Caco-2 (cell line): ENCODE data around the gene GP5. TPM values are rescaled to one million over a fixed set of nuclear protein-coding genes. Genes with fewer than 3 reads are reported as not detected.

Experiments used
- BruUV-seq: library from RNA; stranded (reverse); fragments of 400-500 nt; replicated peaks from 2 replicates; lab custom pipeline; 2021; lab: Mats Ljungman, UMichigan
- CTCF ChIA-PET: fragments of 300-600 bp; sonication (Branson Sonifier 250); formaldehyde crosslinking; loops from one replicate; lab custom pipeline; 2022; ENCODE audit warnings: antibody characterized with exemption; lab: Charles Lee
- POLR2A ChIA-PET: fragments of 300-600 bp; sonication (Branson Sonifier 250); formaldehyde crosslinking; loops from one replicate; lab custom pipeline; 2022; ENCODE audit warnings: antibody characterized with exemption; lab: Charles Lee
- DNase-seq, 2 experiments: peaks; one replicate each; pipeline versions ENCODE4 v3.0.0 to v3.0.0-alpha.2; 2020 to 2022
- H3K27me3 ChIP-seq: replicated peaks from 2 replicates; pipeline ENCODE4 v1.6.0; 2011; ENCODE audit warnings: low read length; ENCODE audit not compliant: control insufficient read depth, insufficient read depth
- H3K36me3 ChIP-seq: 2 replicates; pipeline ENCODE4 v1.5.1; 2011; ENCODE audit warnings: low read length; ENCODE audit not compliant: control insufficient read depth, insufficient read depth
- H3K4me1 ChIP-seq: fragments of 250-450 bp; sonication (Bioruptor Pico); 2 replicates; pipeline ENCODE4 v1.5.1; 2020; ENCODE audit warnings: mild to moderate bottlenecking
- H3K4me3 ChIP-seq: 2 replicates; pipeline ENCODE4 v1.5.1; 2011; ENCODE audit warnings: low read depth, mild to moderate bottlenecking, control low read depth, low read length
- H3K9me3 ChIP-seq: fragments of 250-450 bp; sonication (Bioruptor Pico); 2 replicates; pipeline ENCODE4 v1.5.1; 2020; ENCODE audit warnings: mild to moderate bottlenecking, moderate library complexity
- H3K27ac Mint-ChIP-seq: one replicate; pipeline ENCODE4 v1.8.0; 2022; ENCODE audit warnings: mixed read lengths; ENCODE audit not compliant: unreplicated experiment
- H3K27me3 Mint-ChIP-seq: one replicate; pipeline ENCODE4 v1.8.0; 2022; ENCODE audit warnings: mixed read lengths; ENCODE audit not compliant: insufficient read depth, unreplicated experiment
- H3K36me3 Mint-ChIP-seq: one replicate; pipeline ENCODE4 v1.8.0; 2022; ENCODE audit warnings: mild to moderate bottlenecking, mixed read lengths; ENCODE audit not compliant: insufficient read depth, unreplicated experiment
- H3K4me1 Mint-ChIP-seq: one replicate; pipeline ENCODE4 v1.8.0; 2022; ENCODE audit warnings: low read depth, mixed read lengths; ENCODE audit not compliant: unreplicated experiment
- H3K4me3 Mint-ChIP-seq: one replicate; pipeline ENCODE4 v1.8.0; 2022; ENCODE audit warnings: mild to moderate bottlenecking, moderate library complexity, mixed read lengths; ENCODE audit not compliant: unreplicated experiment
- H3K9me3 Mint-ChIP-seq: one replicate; pipeline ENCODE4 v1.8.0; 2022; ENCODE audit warnings: mixed read lengths; ENCODE audit not compliant: unreplicated experiment
- intact Hi-C: fragments of 100-400 bp; cut with micrococcal nuclease; formaldehyde crosslinking; loops from one replicate; pipeline ENCODE4 v1.10.0; 2022; ENCODE audit not compliant: unreplicated experiment
- total RNA-seq: library from RNA; stranded (reverse); gene quantifications from 2 replicates; pipeline ENCODE4 v1.2.3, GENCODE V29; 2022
- TF ChIP-seq, protein P1 (sequence below), 2 experiments: fragments of 200-600 bp in 1 of 2; IDR thresholded peaks; 1 replicate in 1 of 2; 2 replicates in 1 of 2; pipeline versions ENCODE4 v1.5.1 to v1.8.0; 2011 to 2022; ENCODE audit warnings: antibody characterized with exemption in 1 of 2, control low read depth in 1 of 2, inconsistent platforms in 1 of 2, low read depth in 1 of 2, low read length in 1 of 2, mild to moderate bottlenecking in 1 of 2, moderate library complexity in 1 of 2; ENCODE audit not compliant: insufficient read depth in 1 of 2, severe bottlenecking in 1 of 2, unreplicated experiment in 1 of 2

Gene GP5
- total RNA-seq, 1 experiment from 2014 or later, result 0.25 TPM

DNA sequence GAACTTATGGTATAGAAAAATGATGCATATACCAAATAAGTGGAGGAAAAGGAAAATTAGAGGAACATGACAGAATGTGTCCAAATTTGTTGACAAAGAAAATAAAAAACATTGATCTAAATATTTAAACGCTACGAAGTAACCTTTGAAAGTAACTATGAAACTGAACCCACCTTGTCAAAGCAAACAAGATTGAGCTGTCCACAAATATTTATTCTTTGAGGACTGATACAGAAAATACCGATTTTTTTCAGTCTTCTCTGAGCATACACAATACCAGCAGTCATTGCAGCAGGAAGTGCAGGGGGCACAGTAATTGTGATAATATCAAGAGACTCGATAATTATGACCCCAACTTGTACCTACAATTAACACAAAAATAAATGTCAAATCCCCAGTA, 47.7 kb upstream of the GP5 start:
- Histone ChIP-seq H3K36me3 (peaks cover 4% of the 10 kb centered on the region; the same call in 1 of the 2 replicates), H3K4me3 (no peak overlapping the region), H3K4me1 (peaks cover 36% of the 10 kb centered on the region), H3K9me3 (no peaks in the 10 kb centered on the region), H3K27me3 (no peaks in the 10 kb centered on the region)
- H3K36me3 Mint-ChIP-seq, result peaks cover 97% of the 10 kb centered on the region
- POLR2A ChIA-PET, result interaction anchor here (1.0 kb wide), 1 partner anchor 90 kb away, joined by 3 read pairs; no protein-coding TSS in a partner anchor
- BruUV-seq, result no TSS peak
- H3K27me3 Mint-ChIP-seq, result no peaks in the 10 kb centered on the region
- H3K27ac Mint-ChIP-seq, result peak overlapping the region; percentile 53
- no peaks in the 10 kb centered on the region for H3K9me3 Mint-ChIP-seq
- CTCF ChIA-PET, result interaction anchor here (0.5 to 1.6 kb wide), 3 partner anchors 25 to 147 kb away, joined by 3 to 5 read pairs (median 4); no protein-coding TSS in a partner anchor
- TF ChIP-seq, protein P1, sequence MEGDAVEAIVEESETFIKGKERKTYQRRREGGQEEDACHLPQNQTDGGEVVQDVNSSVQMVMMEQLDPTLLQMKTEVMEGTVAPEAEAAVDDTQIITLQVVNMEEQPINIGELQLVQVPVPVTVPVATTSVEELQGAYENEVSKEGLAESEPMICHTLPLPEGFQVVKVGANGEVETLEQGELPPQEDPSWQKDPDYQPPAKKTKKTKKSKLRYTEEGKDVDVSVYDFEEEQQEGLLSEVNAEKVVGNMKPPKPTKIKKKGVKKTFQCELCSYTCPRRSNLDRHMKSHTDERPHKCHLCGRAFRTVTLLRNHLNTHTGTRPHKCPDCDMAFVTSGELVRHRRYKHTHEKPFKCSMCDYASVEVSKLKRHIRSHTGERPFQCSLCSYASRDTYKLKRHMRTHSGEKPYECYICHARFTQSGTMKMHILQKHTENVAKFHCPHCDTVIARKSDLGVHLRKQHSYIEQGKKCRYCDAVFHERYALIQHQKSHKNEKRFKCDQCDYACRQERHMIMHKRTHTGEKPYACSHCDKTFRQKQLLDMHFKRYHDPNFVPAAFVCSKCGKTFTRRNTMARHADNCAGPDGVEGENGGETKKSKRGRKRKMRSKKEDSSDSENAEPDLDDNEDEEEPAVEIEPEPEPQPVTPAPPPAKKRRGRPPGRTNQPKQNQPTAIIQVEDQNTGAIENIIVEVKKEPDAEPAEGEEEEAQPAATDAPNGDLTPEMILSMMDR (IDR thresholded peaks at IDR 0.05; ENCODE audit: insufficient read depth in 1 of 2, low read depth in 1 of 2, low read length in 1 of 2, severe bottlenecking in 1 of 2, unreplicated experiment in 1 of 2), result no peak
- H3K4me3 Mint-ChIP-seq, result peak overlapping the region; percentile 43
- H3K4me1 Mint-ChIP-seq, result peaks cover 45% of the 10 kb centered on the region
- intact Hi-C loops, result no loop called here
- peak in 1 of 2 experiments; percentile 20 for DNase-seq

DNA sequence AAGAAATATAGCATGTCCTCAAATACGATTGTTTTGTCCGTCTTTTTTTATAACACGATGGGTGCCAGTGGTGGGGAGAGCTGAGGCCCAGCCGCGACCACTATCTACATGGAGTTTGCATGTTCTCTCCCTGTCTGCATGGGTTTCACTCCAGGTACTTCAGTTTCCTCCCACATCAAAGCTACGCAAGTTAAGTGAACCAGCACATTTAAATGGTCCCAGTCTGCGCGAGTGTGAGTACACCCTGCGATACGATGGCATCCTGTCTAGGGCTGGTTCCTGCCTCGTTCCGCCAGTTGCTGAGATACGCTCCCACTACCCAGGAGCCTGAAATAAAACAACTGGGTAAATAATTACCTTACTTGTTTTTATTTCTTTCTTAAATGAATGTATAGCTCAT, 47.1 kb upstream of the GP5 start:
- Mint-ChIP-seq H3K4me1 (peaks cover 40% of the 10 kb centered on the region), H3K27me3 (no peaks in the 10 kb centered on the region), H3K27ac (peak overlapping the region; percentile 53), H3K4me3 (peak overlapping the region; percentile 43), H3K36me3 (peaks cover 97% of the 10 kb centered on the region), H3K9me3 (no peaks in the 10 kb centered on the region)
- intact Hi-C loops, result no loop called here
- TF ChIP-seq, protein P1 (IDR thresholded peaks at IDR 0.05; ENCODE audit: insufficient read depth in 1 of 2, low read depth in 1 of 2, low read length in 1 of 2, severe bottlenecking in 1 of 2, unreplicated experiment in 1 of 2), result no peak
- H3K4me3 ChIP-seq, result no peak overlapping the region
- ChIA-PET POLR2A (interaction anchor here (1.0 kb wide), 1 partner anchor 90 kb away, joined by 3 read pairs; no protein-coding TSS in a partner anchor), CTCF (interaction anchor here (1.6 kb wide), 1 partner anchor 113 kb away, joined by 4 read pairs; no protein-coding TSS in a partner anchor)
- H3K4me1 ChIP-seq, result peaks cover 37% of the 10 kb centered on the region
- peaks cover 4% of the 10 kb centered on the region; the same call in 1 of the 2 replicates for H3K36me3 ChIP-seq
- BruUV-seq, result no TSS peak
- H3K27me3 ChIP-seq, result no peaks in the 10 kb centered on the region
- H3K9me3 ChIP-seq, result no peaks in the 10 kb centered on the region
- no peak for DNase-seq

DNA sequence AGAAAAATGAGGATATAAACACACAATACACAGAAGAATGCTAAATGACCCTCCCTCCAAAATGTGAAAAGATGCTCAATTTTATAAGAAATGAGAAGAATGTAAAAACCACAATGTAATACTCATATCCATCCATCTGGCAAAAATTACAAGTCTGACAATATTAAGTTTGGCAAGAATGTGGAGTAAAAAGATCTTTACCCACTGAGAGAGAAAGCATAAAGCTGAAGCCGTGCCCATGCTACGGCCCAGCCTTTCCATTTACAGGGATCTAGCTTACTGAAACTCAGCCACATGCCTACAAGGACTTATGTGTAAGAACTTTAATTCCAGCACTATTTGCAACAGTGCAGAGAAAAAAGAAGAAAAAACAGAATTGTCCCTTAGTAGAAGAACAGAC, 44.8 kb upstream of the GP5 start:
- DNase-seq, result no peak
- Mint-ChIP-seq H3K9me3 (no peaks in the 10 kb centered on the region), H3K4me3 (no peak overlapping the region), H3K27me3 (no peaks in the 10 kb centered on the region), H3K27ac (no peak overlapping the region), H3K36me3 (peaks cover 96% of the 10 kb centered on the region), H3K4me1 (peaks cover 52% of the 10 kb centered on the region)
- TF ChIP-seq, protein P1 (IDR thresholded peaks at IDR 0.05; ENCODE audit: insufficient read depth in 1 of 2, low read depth in 1 of 2, low read length in 1 of 2, severe bottlenecking in 1 of 2, unreplicated experiment in 1 of 2), result no peak
- no peaks in the 10 kb centered on the region for H3K9me3 ChIP-seq
- no peak overlapping the region for H3K4me3 ChIP-seq
- intact Hi-C loops, result no loop called here
- peaks cover 55% of the 10 kb centered on the region for H3K4me1 ChIP-seq
- BruUV-seq, result no TSS peak
- ChIA-PET CTCF (no interaction called here), POLR2A (no interaction called here)
- H3K36me3 ChIP-seq, result peaks cover 2% of the 10 kb centered on the region; the same call in 1 of the 2 replicates
- no peaks in the 10 kb centered on the region for H3K27me3 ChIP-seq
